T-helper 2 cell treated with Interferon-gamma antibody and Interleukin-4, amounts not matched to agents 5 μg/mL and 100 μg/mL, for 36 hours (primary cell): Measurements from ENCODE around the gene ZNF512.

Source experiments
- DNase-seq: peaks from one replicate; pipeline ENCODE4 v3.0.0; 2021; ENCODE audit warnings: low spot score
- H3K27ac Mint-ChIP-seq: one replicate; pipeline ENCODE4 v1.8.0; 2021; ENCODE audit warnings: mild to moderate bottlenecking, mixed read lengths
- H3K27me3 Mint-ChIP-seq: one replicate; pipeline ENCODE4 v1.8.0; 2021; ENCODE audit warnings: low read depth, mixed read lengths
- H3K36me3 Mint-ChIP-seq: one replicate; pipeline ENCODE4 v1.8.0; 2021; ENCODE audit warnings: low read depth, mixed read lengths
- H3K4me1 Mint-ChIP-seq: one replicate; pipeline ENCODE4 v1.8.0; 2021; ENCODE audit warnings: low read depth, mixed read lengths
- H3K4me3 Mint-ChIP-seq: one replicate; pipeline ENCODE4 v1.8.0; 2022; ENCODE audit warnings: mild to moderate bottlenecking, moderate library complexity, mixed read lengths
- H3K9me3 Mint-ChIP-seq: one replicate; pipeline ENCODE4 v1.8.0; 2021; ENCODE audit warnings: mixed read lengths

Gene ZNF512

GRCh38 chr2:27636766-27637165, 53.9 kb downstream of the ZNF512 start:
- no peaks in the 10 kb centered on the region for H3K27me3 Mint-ChIP-seq
- DNase-seq: no peak
- H3K27ac Mint-ChIP-seq: peak overlapping the region; percentile 68
- H3K4me3 Mint-ChIP-seq: no peak overlapping the region
- H3K36me3 Mint-ChIP-seq: peaks cover 65% of the 10 kb centered on the region
- peaks cover 33% of the 10 kb centered on the region for H3K4me1 Mint-ChIP-seq
- H3K9me3 Mint-ChIP-seq: no peaks in the 10 kb centered on the region

- peak; percentile 46 for DNase-seq
- Mint-ChIP-seq H3K27ac (peak overlapping the region; percentile 90), H3K4me3 (peak overlapping the region; percentile 54), H3K9me3 (no peaks in the 10 kb centered on the region), H3K36me3 (peaks cover 61% of the 10 kb centered on the region), H3K27me3 (no peaks in the 10 kb centered on the region), H3K4me1 (peaks cover 33% of the 10 kb centered on the region)
Observed at GRCh38 chr2:27638037-27638637, 55.3 kb downstream of the ZNF512 start.

- H3K27ac Mint-ChIP-seq: peak overlapping the region; percentile 90
- peak; percentile 32 for DNase-seq
- peaks cover 33% of the 10 kb centered on the region for H3K4me1 Mint-ChIP-seq
- H3K27me3 Mint-ChIP-seq: no peaks in the 10 kb centered on the region
- peak overlapping the region; percentile 54 for H3K4me3 Mint-ChIP-seq
- no peaks in the 10 kb centered on the region for H3K9me3 Mint-ChIP-seq
- H3K36me3 Mint-ChIP-seq: peaks cover 61% of the 10 kb centered on the region
Observed at GRCh38 chr2:27638709-27639108, 55.9 kb downstream of the ZNF512 start.

- Mint-ChIP-seq H3K4me3 (no peak overlapping the region), H3K9me3 (no peaks in the 10 kb centered on the region), H3K4me1 (peaks cover 28% of the 10 kb centered on the region), H3K27me3 (no peaks in the 10 kb centered on the region), H3K36me3 (peaks cover 55% of the 10 kb centered on the region), H3K27ac (no peak overlapping the region)
- no peak for DNase-seq
Observed at GRCh38 chr2:27640722-27641245, 57.9 kb downstream of the ZNF512 start.

GRCh38 chr2:27645197-27645596, 62.4 kb downstream of the ZNF512 start:
- Mint-ChIP-seq H3K9me3 (no peaks in the 10 kb centered on the region), H3K4me3 (no peak overlapping the region), H3K27me3 (no peaks in the 10 kb centered on the region), H3K4me1 (peaks cover 8% of the 10 kb centered on the region), H3K27ac (no peak overlapping the region), H3K36me3 (peaks cover 45% of the 10 kb centered on the region)
- DNase-seq: no peak

GRCh38 chr2:27647289-27647688, 64.4 kb downstream of the ZNF512 start:
- no peak overlapping the region for H3K27ac Mint-ChIP-seq
- H3K9me3 Mint-ChIP-seq: no peaks in the 10 kb centered on the region
- H3K4me1 Mint-ChIP-seq: peaks cover 3% of the 10 kb centered on the region
- no peak for DNase-seq
- no peak overlapping the region for H3K4me3 Mint-ChIP-seq
- H3K27me3 Mint-ChIP-seq: no peaks in the 10 kb centered on the region
- H3K36me3 Mint-ChIP-seq: peaks cover 46% of the 10 kb centered on the region

- Mint-ChIP-seq H3K27ac (no peak overlapping the region), H3K36me3 (peaks cover 48% of the 10 kb centered on the region), H3K27me3 (no peaks in the 10 kb centered on the region), H3K4me3 (no peak overlapping the region), H3K9me3 (no peaks in the 10 kb centered on the region), H3K4me1 (peaks cover 5% of the 10 kb centered on the region)
- no peak for DNase-seq
Observed at GRCh38 chr2:27647737-27648136, 64.9 kb downstream of the ZNF512 start.

GRCh38 chr2:27651056-27651455, 68.2 kb downstream of the ZNF512 start:
- no peak overlapping the region for H3K4me3 Mint-ChIP-seq
- no peaks in the 10 kb centered on the region for H3K27me3 Mint-ChIP-seq
- no peak for DNase-seq
- no peaks in the 10 kb centered on the region for H3K9me3 Mint-ChIP-seq
- peaks cover 7% of the 10 kb centered on the region for H3K4me1 Mint-ChIP-seq
- no peak overlapping the region for H3K27ac Mint-ChIP-seq
- H3K36me3 Mint-ChIP-seq: peaks cover 61% of the 10 kb centered on the region

GRCh38 chr2:27652341-27652740, 69.5 kb downstream of the ZNF512 start:
- H3K27ac Mint-ChIP-seq: peak overlapping the region; percentile 16
- peaks cover 63% of the 10 kb centered on the region for H3K36me3 Mint-ChIP-seq
- H3K27me3 Mint-ChIP-seq: no peaks in the 10 kb centered on the region
- no peak for DNase-seq
- peaks cover 7% of the 10 kb centered on the region for H3K4me1 Mint-ChIP-seq
- no peaks in the 10 kb centered on the region for H3K9me3 Mint-ChIP-seq
- no peak overlapping the region for H3K4me3 Mint-ChIP-seq

GRCh38 chr2:27652790-27653189, 69.9 kb downstream of the ZNF512 start:
- peaks cover 61% of the 10 kb centered on the region for H3K36me3 Mint-ChIP-seq
- H3K9me3 Mint-ChIP-seq: no peaks in the 10 kb centered on the region
- H3K4me3 Mint-ChIP-seq: no peak overlapping the region
- peak overlapping the region; percentile 16 for H3K27ac Mint-ChIP-seq
- H3K4me1 Mint-ChIP-seq: peaks cover 7% of the 10 kb centered on the region
- no peaks in the 10 kb centered on the region for H3K27me3 Mint-ChIP-seq
- DNase-seq: no peak

GRCh38 chr2:27653397-27653796, 70.6 kb downstream of the ZNF512 start:
- Mint-ChIP-seq H3K27me3 (no peaks in the 10 kb centered on the region), H3K9me3 (no peaks in the 10 kb centered on the region), H3K4me1 (peaks cover 7% of the 10 kb centered on the region), H3K36me3 (peaks cover 60% of the 10 kb centered on the region), H3K27ac (no peak overlapping the region), H3K4me3 (no peak overlapping the region)
- DNase-seq: no peak

GRCh38 chr2:27655155-27655951, 72.5 kb downstream of the ZNF512 start:
- Mint-ChIP-seq H3K27me3 (no peaks in the 10 kb centered on the region), H3K36me3 (peaks cover 58% of the 10 kb centered on the region), H3K4me1 (peaks cover 5% of the 10 kb centered on the region), H3K9me3 (no peaks in the 10 kb centered on the region), H3K27ac (no peak overlapping the region), H3K4me3 (no peak overlapping the region)
- no peak for DNase-seq

GRCh38 chr2:27661371-27661770, 78.5 kb downstream of the ZNF512 start:
- no peak for DNase-seq
- Mint-ChIP-seq H3K27ac (no peak overlapping the region), H3K36me3 (peaks cover 50% of the 10 kb centered on the region), H3K9me3 (no peaks in the 10 kb centered on the region), H3K4me1 (peaks cover 30% of the 10 kb centered on the region), H3K4me3 (peak overlapping the region; percentile 98), H3K27me3 (no peaks in the 10 kb centered on the region)

GRCh38 chr2:27663285-27664153, 80.7 kb downstream of the ZNF512 start, which contains the start of the genes SLC4A1AP and SUPT7L:
TSS of gene SLC4A1AP (plus strand) at chr2:27663889. CDS start at chr2:27663915, 26 bp downstream.
TSS of gene SUPT7L (minus strand) at chr2:27663614. CDS start at chr2:27662192, 1,422 bp downstream.
- no peaks in the 10 kb centered on the region for H3K9me3 Mint-ChIP-seq
- DNase-seq: peak; percentile 73
- no peaks in the 10 kb centered on the region for H3K27me3 Mint-ChIP-seq
- peaks cover 33% of the 10 kb centered on the region for H3K4me1 Mint-ChIP-seq
- peaks cover 49% of the 10 kb centered on the region for H3K36me3 Mint-ChIP-seq
- H3K27ac Mint-ChIP-seq: peak within 1 kb of the TSS; percentile 99
- H3K4me3 Mint-ChIP-seq: peak within 1 kb of the TSS; percentile 98
